ENCODE measurements around the gene ABCB6.

Gene ABCB6

DNA sequence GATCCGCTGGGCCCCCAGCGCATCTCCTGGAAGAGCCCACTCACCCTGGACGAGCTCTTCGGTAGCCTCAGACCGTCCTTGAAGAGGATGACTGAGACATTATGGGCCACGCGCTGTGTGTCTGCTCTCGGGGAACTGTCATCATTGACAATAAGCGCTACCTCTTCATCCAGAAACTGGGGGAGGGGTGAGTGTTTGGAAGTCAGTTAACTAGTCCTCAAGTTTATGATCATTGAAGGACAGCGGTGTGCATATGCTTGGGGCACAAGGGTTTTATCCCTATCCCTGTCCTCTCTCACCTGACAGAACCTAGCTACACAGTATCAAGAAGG lies 27.1 kb upstream of the ABCB6 start:
- in situ Hi-C loops (cut with MboI; ENCODE audit: low sequenced_read_pairs) = no loop called here

- in situ Hi-C loops (cut with MboI; ENCODE audit: low sequenced_read_pairs) = no loop called here
Observed at GRCh38 chr2:219245148-219245898, 26.6 kb upstream of the ABCB6 start, which contains the start of the genes GLB1L and STK16. Gene GLB1L (minus strand): TSS chr2:219245444. CDS start chr2:219243573, 1,871 bp downstream. Gene STK16 (plus strand): TSS chr2:219245479. CDS start chr2:219246000, 521 bp downstream.

DNA sequence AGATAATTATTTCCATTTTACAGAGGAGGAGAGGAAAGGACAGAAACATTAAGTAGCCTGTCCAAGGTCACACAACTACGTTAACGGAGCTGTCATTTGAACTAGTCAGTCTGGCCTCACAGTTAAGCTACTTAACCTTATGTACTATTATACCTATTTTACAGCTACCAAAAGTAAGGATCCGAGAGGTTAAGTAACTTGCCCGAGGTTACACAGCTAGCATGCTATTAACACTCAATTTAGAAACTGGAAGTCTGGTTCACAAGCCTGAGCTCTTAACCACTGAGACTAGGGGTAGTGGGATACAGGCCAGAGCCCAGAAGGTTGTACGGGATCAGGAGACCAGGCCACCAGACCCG lies 26.0 kb upstream of the ABCB6 start:
- in situ Hi-C loops (cut with MboI; ENCODE audit: low sequenced_read_pairs) = no loop called here

GRCh38 chr2:219243291-219243761 lies 24.6 kb upstream of the ABCB6 start:
- in situ Hi-C loops (cut with MboI; ENCODE audit: low sequenced_read_pairs) = no loop called here

GRCh38 chr2:219234331-219234730 lies 15.6 kb upstream of the ABCB6 start:
- in situ Hi-C loops (cut with MboI; ENCODE audit: low sequenced_read_pairs) = no loop called here

DNA sequence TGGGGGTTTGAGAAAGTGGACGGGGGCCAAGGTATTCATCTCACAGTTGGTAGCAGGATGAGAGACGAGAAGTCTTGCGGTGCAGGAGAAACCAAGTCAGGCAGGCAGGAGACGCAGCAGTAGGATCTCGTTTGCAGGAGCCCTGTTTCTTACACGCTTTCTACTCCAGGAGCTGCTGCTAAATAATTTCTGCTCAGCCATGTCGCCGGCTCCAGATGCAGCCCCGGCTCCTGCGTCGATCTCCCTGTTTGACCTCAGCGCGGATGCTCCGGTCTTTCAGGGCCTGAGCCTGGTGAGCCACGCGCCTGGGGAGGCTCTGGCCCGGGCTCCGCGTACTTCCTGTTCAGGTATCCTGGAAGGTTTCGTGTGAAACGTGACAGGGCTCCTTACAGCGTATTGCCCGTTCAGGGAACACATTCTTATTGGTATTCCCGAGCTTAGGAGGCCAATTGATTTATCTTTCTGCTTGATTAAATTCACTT lies 11.3 kb upstream of the ABCB6 start:
- in situ Hi-C loops (cut with MboI; ENCODE audit: low sequenced_read_pairs) = no loop called here

DNA sequence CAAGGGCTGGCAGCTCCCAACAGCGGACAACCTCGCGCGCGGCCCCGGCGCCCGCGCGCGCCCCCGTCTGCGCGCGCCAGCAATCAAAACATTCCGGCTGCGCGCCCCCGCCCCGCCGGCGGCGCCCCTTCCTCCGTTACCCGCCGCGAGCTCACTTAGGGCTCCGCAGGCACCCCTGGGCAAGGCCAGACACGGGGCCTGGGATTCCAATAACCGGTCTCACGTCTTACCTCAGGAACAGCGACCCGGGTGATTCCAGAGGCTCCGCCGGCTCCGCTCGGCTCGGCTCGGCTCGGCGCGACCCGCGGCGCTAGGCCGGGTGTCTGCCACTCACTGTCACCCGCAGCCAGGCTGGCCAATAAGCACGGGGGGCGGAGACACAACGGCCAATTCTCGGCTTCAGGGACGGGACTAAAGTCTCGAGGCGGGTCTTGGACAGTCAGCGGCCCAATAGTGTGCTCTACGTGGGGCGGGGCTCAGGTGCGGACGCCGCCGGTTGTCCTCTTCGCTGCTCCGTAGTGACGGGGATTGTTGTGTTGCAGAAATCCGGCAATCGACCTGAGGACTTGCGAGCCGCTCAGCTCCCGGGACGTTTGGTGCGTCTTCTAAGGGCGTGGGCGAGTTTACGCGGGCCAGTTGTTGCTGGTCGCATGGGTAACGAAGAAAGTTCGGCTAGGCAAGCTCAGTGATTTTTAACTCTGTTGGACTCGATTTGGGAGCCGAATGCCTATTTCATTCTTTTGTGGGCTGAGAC lies 10.7 kb upstream of the ABCB6 start, which contains the start of the genes ANKZF1 and ATG9A:
Gene ANKZF1 (plus strand): TSS at position 502 of the 754 bp plus-strand sequence. CDS start 452 bp downstream, outside the sequence.
Gene ATG9A (minus strand): TSS at position 332 of the 754 bp plus-strand sequence. CDS start 1,612 bp downstream, outside the sequence.
- in situ Hi-C loops (cut with MboI; ENCODE audit: low sequenced_read_pairs) = no loop called here

GRCh38 chr2:219228911-219229304 lies 10.2 kb upstream of the ABCB6 start:
- in situ Hi-C loops (cut with MboI; ENCODE audit: low sequenced_read_pairs) = no loop called here

DNA sequence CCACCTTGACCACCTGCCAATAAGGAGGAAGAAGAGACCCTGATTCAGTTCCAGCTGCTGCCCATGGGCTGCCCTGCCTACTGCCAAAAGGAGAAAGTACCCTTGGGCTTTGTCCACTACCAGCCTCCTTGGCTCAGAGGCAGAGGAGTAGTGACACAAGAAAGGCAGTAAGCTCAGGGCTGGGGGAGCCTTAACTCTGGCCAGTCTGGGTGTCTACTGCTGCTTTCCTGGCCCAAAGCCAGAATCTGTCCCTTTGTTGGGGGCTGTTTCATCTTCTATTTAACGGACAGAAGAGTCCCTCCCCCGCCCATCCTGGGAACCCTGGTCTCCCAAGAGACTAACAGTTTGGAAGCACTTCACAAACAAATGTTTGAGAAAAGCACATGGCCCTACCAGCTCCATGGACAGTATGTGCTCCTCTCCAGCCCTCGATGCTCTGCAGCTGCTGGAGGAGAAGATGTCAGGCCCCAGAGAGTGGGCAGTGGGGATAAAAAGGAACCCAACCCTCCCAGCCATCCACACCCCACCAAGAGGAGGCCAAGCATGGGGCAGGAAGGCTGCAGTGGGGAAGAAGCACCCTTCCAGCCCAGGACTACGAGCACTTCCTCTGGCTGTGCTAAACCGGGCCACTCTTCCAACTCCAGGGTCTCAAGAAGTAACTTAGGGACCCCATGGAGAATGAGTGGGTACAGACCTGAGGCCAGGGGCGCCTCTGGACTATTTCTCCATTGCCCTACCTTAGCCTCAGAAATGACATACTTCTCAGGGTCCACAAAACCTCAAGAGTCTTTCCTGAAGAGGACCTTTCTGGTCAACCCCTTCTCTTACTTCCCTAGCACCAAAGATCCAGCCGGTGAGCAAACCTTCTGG lies 9.5 kb upstream of the ABCB6 start:
- in situ Hi-C loops (cut with MboI; ENCODE audit: low sequenced_read_pairs) = no loop called here

DNA sequence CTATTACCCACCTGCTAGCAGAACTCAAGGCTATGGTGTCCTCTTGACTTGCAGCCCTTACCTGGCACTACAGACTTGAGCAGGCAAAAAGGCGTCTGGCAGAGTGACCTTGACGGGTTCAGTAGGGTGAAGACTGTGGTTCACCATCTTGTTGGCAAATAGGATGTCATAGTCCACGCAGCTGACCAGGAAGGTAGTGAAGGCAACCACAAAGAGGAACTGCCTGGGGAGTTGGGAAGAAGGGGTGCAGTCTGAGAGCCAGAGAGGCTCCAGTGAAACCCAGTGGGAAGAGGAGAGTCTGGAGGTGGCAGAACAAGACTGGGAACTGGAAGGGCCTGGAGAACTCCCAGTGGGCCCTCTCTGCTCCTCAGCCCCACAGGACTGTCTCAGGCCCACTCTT lies 6.6 kb upstream of the ABCB6 start:
- in situ Hi-C loops (cut with MboI; ENCODE audit: low sequenced_read_pairs) = no loop called here

DNA sequence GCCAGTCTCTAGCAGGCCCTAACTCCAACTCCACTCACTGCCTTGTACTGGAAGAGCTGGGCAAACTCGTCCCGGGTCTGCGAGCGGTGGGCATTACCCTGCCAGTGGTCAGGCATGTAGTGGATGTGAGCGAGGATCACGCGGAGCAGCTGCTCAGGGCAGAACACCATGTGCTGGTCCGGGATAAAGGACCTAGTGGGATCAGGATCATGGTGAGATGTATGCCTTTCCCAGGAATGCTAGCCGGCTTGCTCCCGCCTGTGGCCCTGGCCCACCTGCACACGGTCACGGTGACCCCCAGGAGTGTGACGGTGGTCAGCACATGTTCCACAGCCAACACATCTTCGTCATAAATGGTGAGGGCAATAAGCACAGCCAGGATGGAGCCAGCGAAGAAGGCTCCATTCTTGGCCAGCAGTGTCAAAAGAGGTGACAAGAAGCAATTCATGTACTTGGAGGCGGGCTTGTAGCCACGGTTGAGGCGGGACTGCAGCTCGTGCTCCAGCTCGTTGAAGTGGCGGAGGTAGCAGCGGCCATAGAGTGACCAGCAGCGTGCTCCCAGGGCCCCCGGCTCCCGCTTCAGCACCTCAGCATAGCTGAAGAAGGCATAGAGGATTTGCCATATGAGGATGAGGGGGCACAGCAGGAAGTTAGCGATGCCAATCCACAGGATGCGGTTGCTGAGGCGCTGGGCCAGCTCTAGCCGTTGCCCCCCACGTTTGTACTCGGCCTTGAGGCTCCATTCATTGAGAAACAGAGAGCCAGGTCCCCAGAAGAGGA lies 5.3 kb upstream of the ABCB6 start:
- in situ Hi-C loops (cut with MboI; ENCODE audit: low sequenced_read_pairs) = no loop called here

GRCh38 chr2:219221957-219222518 lies 3.3 kb upstream of the ABCB6 start:
- in situ Hi-C loops (cut with MboI; ENCODE audit: low sequenced_read_pairs) = no loop called here

- in situ Hi-C loops (cut with MboI; ENCODE audit: low sequenced_read_pairs) = no loop called here
Observed at GRCh38 chr2:219220652-219221402, 2.1 kb upstream of the ABCB6 start.

- in situ Hi-C loops (cut with MboI; ENCODE audit: low sequenced_read_pairs) = no loop called here
Observed at GRCh38 chr2:219219784-219220532, 1.2 kb upstream of the ABCB6 start.

GRCh38 chr2:219218217-219218731 lies 484 bp downstream of the ABCB6 start:
- in situ Hi-C loops (cut with MboI; ENCODE audit: low sequenced_read_pairs) = no loop called here

- in situ Hi-C loops (cut with MboI; ENCODE audit: low sequenced_read_pairs) = no loop called here
Observed at GRCh38 chr2:219216535-219216915, 2.2 kb downstream of the ABCB6 start.

DNA sequence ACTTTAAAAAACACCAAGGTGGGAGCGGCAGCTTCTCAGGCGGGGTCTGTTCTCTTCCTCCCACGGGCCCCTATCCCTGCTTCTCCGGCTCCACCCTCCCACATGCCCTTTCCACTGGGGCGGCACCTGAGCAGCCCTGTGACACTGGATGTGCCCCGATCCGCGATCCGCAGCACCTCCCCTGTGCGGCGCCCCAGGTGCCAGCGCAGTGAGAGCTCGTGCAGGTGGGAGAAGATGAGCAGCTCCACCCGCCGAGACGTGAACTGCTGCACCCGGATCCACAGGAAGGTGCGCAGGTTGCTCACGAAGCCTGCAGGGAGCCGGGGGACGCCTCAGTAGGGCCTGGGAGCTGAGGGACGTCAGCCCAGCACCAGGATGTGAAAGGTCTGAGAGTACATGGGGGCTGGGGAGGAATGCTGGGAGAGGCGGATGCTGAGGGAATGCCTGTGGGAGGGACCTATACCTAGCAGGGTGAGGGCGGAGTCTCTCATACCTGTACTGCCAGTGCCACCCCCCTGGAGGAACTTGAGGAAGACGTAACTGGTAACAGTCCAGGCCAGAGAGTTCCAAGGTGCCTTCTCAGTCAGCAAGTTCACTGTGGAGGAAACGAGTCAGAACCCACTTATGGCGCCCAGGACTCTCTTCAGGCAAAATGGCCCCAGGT lies 2.8 kb downstream of the ABCB6 start:
- in situ Hi-C loops (cut with MboI; ENCODE audit: low sequenced_read_pairs) = no loop called here

DNA sequence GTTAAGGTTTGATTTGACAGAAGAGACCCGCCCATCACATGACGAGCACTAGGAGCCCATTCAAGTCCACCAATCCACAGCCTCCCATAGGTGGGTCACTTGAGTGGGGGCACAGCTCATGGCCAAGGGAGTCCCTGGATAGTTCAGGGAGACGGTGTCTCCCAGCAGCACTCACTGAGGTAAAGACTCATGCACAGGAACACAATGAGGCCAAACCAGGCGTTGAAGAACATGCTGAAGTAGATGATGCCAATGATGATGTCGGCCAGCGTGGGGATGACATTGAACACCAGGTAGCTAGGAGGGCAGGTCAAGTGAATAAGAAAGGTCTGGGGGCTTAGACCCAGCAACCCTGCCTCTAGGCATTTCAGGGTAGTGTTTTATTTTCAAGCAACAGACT lies 4.0 kb downstream of the ABCB6 start:
- in situ Hi-C loops (cut with MboI; ENCODE audit: low sequenced_read_pairs) = no loop called here
